Neural progenitor cell (in vitro differentiated cells): ENCODE data around the gene FKBP8.

Experiments
- CTCF ChIP-seq: fragments of 200-600 bp; sonication (generic); IDR thresholded peaks from 2 replicates; pipeline ENCODE4 v1.5.1; 2017; ENCODE audit warnings: antibody characterized with exemption, mild to moderate bottlenecking
- EZH2 ChIP-seq: fragments of 200-600 bp; sonication (generic); IDR thresholded peaks from 2 replicates; pipeline ENCODE4 v1.6.1; 2017; ENCODE audit warnings: antibody characterized with exemption, mild to moderate bottlenecking, moderate library complexity
- EZH2phosphoT487 ChIP-seq: fragments of 200-600 bp; sonication (generic); IDR thresholded peaks from 2 replicates; pipeline ENCODE4 v1.6.1; 2017; ENCODE audit warnings: antibody characterized with exemption

GRCh38 chr19:18522124-18522861 is 21.1 kb downstream of the FKBP8 start:
- TF ChIP-seq CTCF (no peak), EZH2 (no peak), EZH2phosphoT487 (no peak)
